NOMO-1 treated with dmso at 0.1 percent for 144 hours (cell line): ENCODE measurements around the gene C2CD4D.

ENCODE experiments used
- DNase-seq: peaks from one replicate; lab custom pipeline; 2025; ENCODE audit not compliant: unreplicated experiment; lab: John Stamatoyannopoulos, UW

The C2CD4D gene

DNA sequence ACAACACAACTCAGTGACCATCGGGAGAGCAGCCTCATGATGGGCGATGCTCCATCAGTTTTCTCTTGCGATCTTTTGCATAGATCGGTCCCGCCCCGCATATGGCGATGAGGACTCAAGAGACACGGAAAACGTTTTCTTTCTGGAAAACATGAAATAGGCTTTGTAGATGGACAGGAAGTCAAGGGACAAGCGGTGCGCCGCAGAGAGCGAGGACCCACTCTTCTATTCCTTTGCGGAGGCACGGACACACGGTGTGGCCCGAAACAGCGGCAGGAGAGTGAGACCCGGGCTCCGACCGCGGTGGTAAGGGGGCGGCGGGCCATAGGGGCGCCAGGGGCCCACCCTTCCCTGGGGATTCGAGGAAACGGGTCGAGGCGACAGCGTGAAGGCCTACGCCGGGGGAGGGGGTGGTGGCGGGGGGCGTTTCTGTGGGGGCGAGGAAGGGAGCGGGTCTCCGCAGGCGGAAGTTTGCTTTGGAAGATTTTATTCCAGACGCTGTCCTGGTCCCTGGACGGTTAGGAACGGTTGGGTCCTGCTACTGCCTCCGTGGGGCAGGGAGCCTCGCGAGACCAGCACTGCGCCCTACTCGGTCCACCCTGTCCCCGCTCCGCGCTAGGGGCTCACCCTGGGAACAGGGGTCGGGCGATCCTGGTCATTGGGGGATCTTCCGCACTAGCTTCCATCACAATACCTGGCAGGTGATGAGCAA, 48.5 kb downstream of the C2CD4D start:
- no peak for DNase-seq

DNA sequence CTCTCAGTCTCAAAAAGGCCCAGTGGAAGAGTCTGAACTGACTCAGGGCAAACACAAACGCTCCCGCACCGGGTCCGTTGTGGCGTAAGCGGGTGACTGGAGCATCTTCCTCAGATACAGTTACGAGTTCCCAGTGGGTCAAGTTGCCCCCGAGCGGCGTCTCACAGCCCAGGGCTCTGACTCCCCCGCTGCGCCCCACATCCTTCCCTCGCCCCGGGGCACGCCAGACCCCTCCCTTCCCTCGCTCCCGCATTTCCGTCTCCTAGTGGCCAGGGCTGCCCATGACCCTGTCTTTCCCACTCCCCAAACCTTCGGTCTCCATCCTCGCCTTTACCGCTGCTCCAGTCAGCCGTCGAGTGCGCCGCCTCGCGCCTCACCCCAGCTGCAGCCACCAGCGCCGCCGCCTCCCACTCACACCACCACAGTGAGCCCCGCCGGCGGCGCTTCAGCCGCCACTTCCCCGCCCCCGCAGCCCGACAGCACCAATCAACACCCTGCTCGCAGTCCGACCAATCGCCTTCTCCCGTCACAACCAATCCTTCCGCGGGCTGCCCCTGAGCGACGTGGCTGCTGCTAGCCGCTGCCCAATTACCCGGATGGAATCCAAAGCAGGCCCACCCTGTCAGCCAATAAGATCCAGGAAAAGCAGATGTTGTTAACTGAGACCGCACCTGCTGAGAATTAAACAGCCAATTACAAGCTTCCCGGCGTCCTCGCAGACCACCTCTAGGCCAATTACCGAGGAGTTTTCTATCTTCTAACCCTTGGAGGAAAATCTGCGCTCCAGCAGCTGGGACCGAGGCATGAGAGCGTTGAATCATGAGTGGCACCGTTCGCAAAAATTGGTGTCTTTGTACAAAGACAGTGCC, 49.3 kb downstream of the C2CD4D start, which contains the start of gene TDRKH:
TSS of gene TDRKH (minus strand) at position 430 of the 869 bp plus-strand sequence. CDS start 7,478 bp downstream, outside the sequence.
- DNase-seq = peak; percentile 100
